HCT116 (cell line): Measurements from ENCODE around the gene CASQ1. TPM values are rescaled to one million over a fixed set of nuclear protein-coding genes. Genes with fewer than 3 reads are reported as not detected.

Source experiments
- ATAC-seq: fragments of 200-7000 bp; cut with Tn5 transposase; 2 replicates; pipeline ENCODE4 v1.9.1; 2020; ENCODE audit warnings: mild to moderate bottlenecking, moderate library complexity
- BruUV-seq: library from RNA; stranded (reverse); fragments of 400-500 nt; replicated peaks from 2 replicates; lab custom pipeline; 2021; lab: Mats Ljungman, UMichigan
- CTCF ChIA-PET: fragments of 300-600 bp; sonication (Branson Sonifier 250); formaldehyde crosslinking; loops from one replicate; lab custom pipeline; 2021; ENCODE audit warnings: antibody characterized with exemption; lab: Charles Lee
- POLR2A ChIA-PET: fragments of 300-600, 350-600 bp; sonication (Branson Sonifier 250); formaldehyde crosslinking; loops from one replicate; lab custom pipeline; 2021; ENCODE audit warnings: antibody characterized with exemption; lab: Charles Lee
- RAD21 ChIA-PET, 2 experiments: fragments of 300-600 bp; sonication (Branson Sonifier 250); formaldehyde crosslinking; loops; one replicate each; lab custom pipeline; 2023; ENCODE audit warnings: low total read pairs in 2 of 2; ENCODE audit not compliant: uncharacterized antibody in 2 of 2, unreplicated experiment in 2 of 2, low non-redundant PET in 1 of 2; lab: Charles Lee
- DNase-seq: peaks from one replicate; pipeline ENCODE4 v3.0.0-alpha.2; 2010; ENCODE audit warnings: low read depth, low spot score
- H2AFZ ChIP-seq: fragments of 200-600 bp; shearing (Covaris generic), sonication (generic); 2 replicates; pipeline ENCODE4 v1.6.1; 2017; ENCODE audit warnings: low read depth, mixed run types, mixed read lengths, antibody characterized with exemption, low read length; ENCODE audit not compliant: poor library complexity, severe bottlenecking
- H3K27ac ChIP-seq: 2 replicates; pipeline ENCODE4 v1.5.1; 2012; ENCODE audit warnings: low read depth, low read length
- H3K27me3 ChIP-seq: fragments of 200-600 bp; sonication (generic); 2 replicates; pipeline ENCODE4 v1.6.1; 2016; ENCODE audit warnings: mixed run types, low read length, mixed read lengths; ENCODE audit not compliant: insufficient read depth
- H3K36me3 ChIP-seq, 2 experiments: fragments of 200-500 bp in 1 of 2; fragments of 200-600 bp in 1 of 2; sonication (Bioruptor generic) in 1 of 2; sonication (generic) in 1 of 2; 2 replicates each; pipeline versions ENCODE4 v1.5.1 to v1.6.1; 2014 to 2016; ENCODE audit warnings: low read length in 2 of 2, inconsistent platforms in 1 of 2, mixed read lengths in 1 of 2, mixed run types in 1 of 2; ENCODE audit not compliant: insufficient read depth in 2 of 2, control insufficient read depth in 1 of 2
- H3K4me1 ChIP-seq, 2 experiments: fragments of 200-600 bp in 1 of 2; sonication (generic) in 1 of 2; 2 replicates each; pipeline versions ENCODE4 v1.5.1 to v1.6.1; 2012 to 2017; ENCODE audit warnings: low read length in 2 of 2, inconsistent platforms in 1 of 2, mild to moderate bottlenecking in 1 of 2, mixed read lengths in 1 of 2, mixed run types in 1 of 2, moderate library complexity in 1 of 2; ENCODE audit not compliant: insufficient read depth in 2 of 2, control insufficient read depth in 1 of 2
- H3K4me2 ChIP-seq: fragments of 200-600 bp; sonication (generic); 2 replicates; pipeline ENCODE4 v1.6.1; 2017; ENCODE audit warnings: mixed run types, low read length, mixed read lengths
- H3K4me3 ChIP-seq, 2 experiments: fragments of 200-600 bp in 1 of 2; sonication (generic) in 1 of 2; replicated peaks in 1 of 2; 2 replicates each; pipeline ENCODE4 v1.5.1; 2011 to 2016; ENCODE audit warnings: low read length in 2 of 2, control low read depth in 1 of 2, low read depth in 1 of 2, mild to moderate bottlenecking in 1 of 2, mixed read lengths in 1 of 2, mixed run types in 1 of 2
- H3K79me2 ChIP-seq: fragments of 200-600 bp; sonication (generic); 2 replicates; pipeline ENCODE4 v1.6.1; 2017; ENCODE audit warnings: mild to moderate bottlenecking, mixed run types, low read length, moderate library complexity, mixed read lengths; ENCODE audit not compliant: insufficient read depth
- H3K9ac ChIP-seq: fragments of 200-600 bp; sonication (generic); 2 replicates; pipeline ENCODE4 v1.6.1; 2016; ENCODE audit warnings: low read length, mixed read lengths
- H3K9me2 ChIP-seq: fragments of 200-600 bp; sonication (generic), shearing (Covaris generic); 2 replicates; pipeline ENCODE4 v1.6.1; 2017; ENCODE audit warnings: mixed run types, mild to moderate bottlenecking, moderate library complexity; ENCODE audit not compliant: insufficient read depth
- H3K9me3 ChIP-seq, 2 experiments: fragments of 200-500 bp in 1 of 2; fragments of 200-600 bp in 1 of 2; sonication (Bioruptor generic) in 1 of 2; sonication (generic) in 1 of 2; 2 replicates each; pipeline ENCODE4 v1.6.1; 2014 to 2017; ENCODE audit warnings: low read length in 2 of 2, mixed read lengths in 2 of 2, inconsistent platforms in 1 of 2, low read depth in 1 of 2, mild to moderate bottlenecking in 1 of 2, mixed run types in 1 of 2, moderate library complexity in 1 of 2; ENCODE audit not compliant: control insufficient read depth in 1 of 2, insufficient read depth in 1 of 2
- H4K20me1 ChIP-seq: fragments of 200-600 bp; sonication (generic), shearing (Covaris generic); 2 replicates; pipeline ENCODE4 v1.6.1; 2017; ENCODE audit warnings: mixed run types, mild to moderate bottlenecking, moderate library complexity; ENCODE audit not compliant: insufficient read depth
- CBX3 ChIP-seq: IDR thresholded peaks from 2 replicates; pipeline ENCODE4 v1.6.1; 2012; ENCODE audit warnings: low read depth
- CEBPB ChIP-seq: IDR thresholded peaks from 2 replicates; pipeline ENCODE4 v1.6.1; 2012; ENCODE audit warnings: low read depth
- EZH2 ChIP-seq: fragments of 200-600 bp; sonication (generic); IDR thresholded peaks from 2 replicates; pipeline ENCODE4 v1.6.1; 2017; ENCODE audit warnings: antibody characterized with exemption, mixed run types
- EZH2phosphoT487 ChIP-seq: fragments of 200-600 bp; IDR thresholded peaks from 2 replicates; pipeline ENCODE4 v1.6.1; 2018; ENCODE audit warnings: antibody characterized with exemption, borderline replicate concordance
- FOSL1 ChIP-seq: IDR thresholded peaks from 2 replicates; pipeline ENCODE4 v1.6.1; 2012; ENCODE audit warnings: low read depth
- POLR2A ChIP-seq: IDR thresholded peaks from 2 replicates; pipeline ENCODE4 v1.7.0; 2011; ENCODE audit warnings: borderline replicate concordance; ENCODE audit not compliant: insufficient read depth, insufficient read length; ENCODE audit errors: extremely low read depth
- RAD21 ChIP-seq: IDR thresholded peaks from 2 replicates; pipeline ENCODE4 v1.6.1; 2012; ENCODE audit warnings: low read depth, mild to moderate bottlenecking
- SIN3A ChIP-seq: IDR thresholded peaks from 2 replicates; pipeline ENCODE4 v1.6.1; 2012; ENCODE audit warnings: low read depth
- TCF7L2 ChIP-seq: IDR thresholded peaks from 2 replicates; pipeline ENCODE4 v1.7.0; 2011; ENCODE audit warnings: borderline replicate concordance, inconsistent platforms; ENCODE audit not compliant: insufficient read depth, insufficient read length; ENCODE audit errors: extremely low read depth
- YY1 ChIP-seq: IDR thresholded peaks from 2 replicates; pipeline ENCODE4 v1.6.1; 2011; ENCODE audit warnings: low read length, low read depth, moderate library complexity, mild to moderate bottlenecking; ENCODE audit not compliant: insufficient replicate concordance; ENCODE audit errors: extremely low read depth
- ZNF274 ChIP-seq: fragments of 200-500 bp; sonication (Bioruptor generic); IDR thresholded peaks from 2 replicates; pipeline ENCODE4 v1.6.1; 2014; ENCODE audit warnings: mild to moderate bottlenecking, low read depth, low read length, inconsistent platforms
- intact Hi-C: fragments of 100-400 bp; cut with micrococcal nuclease; formaldehyde crosslinking; loops from 2 replicates; pipeline ENCODE4 v1.10.0; 2022
- total RNA-seq: library from RNA; stranded (reverse); gene quantifications from one replicate; pipeline ENCODE4 v1.2.1, GENCODE V29; 2021; ENCODE audit not compliant: unreplicated experiment
- TF ChIP-seq, protein P1 (sequence below): IDR thresholded peaks from 2 replicates; pipeline ENCODE4 v1.6.1; 2011; ENCODE audit warnings: mild to moderate bottlenecking, low read length, moderate library complexity; ENCODE audit not compliant: insufficient replicate concordance; ENCODE audit errors: extremely low read depth
- TF ChIP-seq, protein P2 (sequence below): IDR thresholded peaks from 2 replicates; pipeline ENCODE4 v1.6.1; 2012; ENCODE audit warnings: low read depth
- TF ChIP-seq, protein P3 (sequence below): IDR thresholded peaks from 2 replicates; pipeline ENCODE4 v1.6.1; 2012
- TF ChIP-seq, protein P4 (sequence below), 3 experiments: fragments of 200-600 bp in 1 of 3; sonication (generic) in 1 of 3; IDR thresholded peaks in 2 of 3; conservative IDR thresholded peaks in 1 of 3; 2 replicates each; pipeline ENCODE4 v1.5.1; 2012 to 2017; ENCODE audit warnings: low read depth in 2 of 3, low read length in 2 of 3, antibody characterized with exemption in 1 of 3, borderline replicate concordance in 1 of 3, control low read depth in 1 of 3, mild to moderate bottlenecking in 1 of 3, mixed read lengths in 1 of 3, mixed run types in 1 of 3, moderate library complexity in 1 of 3; ENCODE audit not compliant: insufficient read depth in 1 of 3

The CASQ1 gene
- total RNA-seq, 1 experiment from 2014 or later: not detected

DNA sequence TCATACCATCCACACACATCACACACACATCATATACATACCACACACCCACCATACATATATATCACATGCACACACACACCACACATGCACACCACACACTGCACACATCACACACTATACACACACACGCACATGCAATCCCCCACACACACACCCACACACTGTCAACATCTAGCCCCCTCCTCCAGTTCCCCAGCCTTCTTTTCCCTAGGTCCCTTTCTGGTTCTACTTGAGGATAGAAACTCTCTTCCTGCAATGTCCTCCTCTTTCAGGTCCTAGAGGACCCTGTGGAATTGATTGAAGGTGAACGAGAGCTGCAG lies 4.3 kb downstream of the CASQ1 start:
- CTCF ChIA-PET: no interaction called here
- RAD21 ChIA-PET: no interaction called here

More for the DNA sequence above, 4.3 kb downstream of the CASQ1 start:
- no peak overlapping the region for H3K4me3 ChIP-seq
- ATAC-seq: no peak
- no peaks in the 10 kb centered on the region for H4K20me1 ChIP-seq
- H3K9me3 ChIP-seq: no peaks in the 10 kb centered on the region
- H3K4me1 ChIP-seq: peaks cover 3 to 4% of the 10 kb centered on the region in 2 experiments; a peak in 2 of 4 replicates
- H3K27ac ChIP-seq: no peak overlapping the region
- POLR2A ChIA-PET: no interaction called here
- H2AFZ ChIP-seq: no peak overlapping the region
- no peaks in the 10 kb centered on the region for H3K9me2 ChIP-seq
- TF ChIP-seq TCF7L2 (no peak), CEBPB (no peak), RAD21 (no peak), YY1 (no peak), SIN3A (no peak), CBX3 (no peak), EZH2 (no peak), FOSL1 (no peak), POLR2A (no peak), ZNF274 (no peak), EZH2phosphoT487 (no peak)
- TF ChIP-seq, protein P1, sequence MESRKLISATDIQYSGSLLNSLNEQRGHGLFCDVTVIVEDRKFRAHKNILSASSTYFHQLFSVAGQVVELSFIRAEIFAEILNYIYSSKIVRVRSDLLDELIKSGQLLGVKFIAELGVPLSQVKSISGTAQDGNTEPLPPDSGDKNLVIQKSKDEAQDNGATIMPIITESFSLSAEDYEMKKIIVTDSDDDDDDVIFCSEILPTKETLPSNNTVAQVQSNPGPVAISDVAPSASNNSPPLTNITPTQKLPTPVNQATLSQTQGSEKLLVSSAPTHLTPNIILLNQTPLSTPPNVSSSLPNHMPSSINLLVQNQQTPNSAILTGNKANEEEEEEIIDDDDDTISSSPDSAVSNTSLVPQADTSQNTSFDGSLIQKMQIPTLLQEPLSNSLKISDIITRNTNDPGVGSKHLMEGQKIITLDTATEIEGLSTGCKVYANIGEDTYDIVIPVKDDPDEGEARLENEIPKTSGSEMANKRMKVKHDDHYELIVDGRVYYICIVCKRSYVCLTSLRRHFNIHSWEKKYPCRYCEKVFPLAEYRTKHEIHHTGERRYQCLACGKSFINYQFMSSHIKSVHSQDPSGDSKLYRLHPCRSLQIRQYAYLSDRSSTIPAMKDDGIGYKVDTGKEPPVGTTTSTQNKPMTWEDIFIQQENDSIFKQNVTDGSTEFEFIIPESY: no peak
- TF ChIP-seq, protein P2, sequence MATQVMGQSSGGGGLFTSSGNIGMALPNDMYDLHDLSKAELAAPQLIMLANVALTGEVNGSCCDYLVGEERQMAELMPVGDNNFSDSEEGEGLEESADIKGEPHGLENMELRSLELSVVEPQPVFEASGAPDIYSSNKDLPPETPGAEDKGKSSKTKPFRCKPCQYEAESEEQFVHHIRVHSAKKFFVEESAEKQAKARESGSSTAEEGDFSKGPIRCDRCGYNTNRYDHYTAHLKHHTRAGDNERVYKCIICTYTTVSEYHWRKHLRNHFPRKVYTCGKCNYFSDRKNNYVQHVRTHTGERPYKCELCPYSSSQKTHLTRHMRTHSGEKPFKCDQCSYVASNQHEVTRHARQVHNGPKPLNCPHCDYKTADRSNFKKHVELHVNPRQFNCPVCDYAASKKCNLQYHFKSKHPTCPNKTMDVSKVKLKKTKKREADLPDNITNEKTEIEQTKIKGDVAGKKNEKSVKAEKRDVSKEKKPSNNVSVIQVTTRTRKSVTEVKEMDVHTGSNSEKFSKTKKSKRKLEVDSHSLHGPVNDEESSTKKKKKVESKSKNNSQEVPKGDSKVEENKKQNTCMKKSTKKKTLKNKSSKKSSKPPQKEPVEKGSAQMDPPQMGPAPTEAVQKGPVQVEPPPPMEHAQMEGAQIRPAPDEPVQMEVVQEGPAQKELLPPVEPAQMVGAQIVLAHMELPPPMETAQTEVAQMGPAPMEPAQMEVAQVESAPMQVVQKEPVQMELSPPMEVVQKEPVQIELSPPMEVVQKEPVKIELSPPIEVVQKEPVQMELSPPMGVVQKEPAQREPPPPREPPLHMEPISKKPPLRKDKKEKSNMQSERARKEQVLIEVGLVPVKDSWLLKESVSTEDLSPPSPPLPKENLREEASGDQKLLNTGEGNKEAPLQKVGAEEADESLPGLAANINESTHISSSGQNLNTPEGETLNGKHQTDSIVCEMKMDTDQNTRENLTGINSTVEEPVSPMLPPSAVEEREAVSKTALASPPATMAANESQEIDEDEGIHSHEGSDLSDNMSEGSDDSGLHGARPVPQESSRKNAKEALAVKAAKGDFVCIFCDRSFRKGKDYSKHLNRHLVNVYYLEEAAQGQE: no peak
- TF ChIP-seq, protein P3, sequence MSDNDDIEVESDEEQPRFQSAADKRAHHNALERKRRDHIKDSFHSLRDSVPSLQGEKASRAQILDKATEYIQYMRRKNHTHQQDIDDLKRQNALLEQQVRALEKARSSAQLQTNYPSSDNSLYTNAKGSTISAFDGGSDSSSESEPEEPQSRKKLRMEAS: no peak
- TF ChIP-seq, protein P4, sequence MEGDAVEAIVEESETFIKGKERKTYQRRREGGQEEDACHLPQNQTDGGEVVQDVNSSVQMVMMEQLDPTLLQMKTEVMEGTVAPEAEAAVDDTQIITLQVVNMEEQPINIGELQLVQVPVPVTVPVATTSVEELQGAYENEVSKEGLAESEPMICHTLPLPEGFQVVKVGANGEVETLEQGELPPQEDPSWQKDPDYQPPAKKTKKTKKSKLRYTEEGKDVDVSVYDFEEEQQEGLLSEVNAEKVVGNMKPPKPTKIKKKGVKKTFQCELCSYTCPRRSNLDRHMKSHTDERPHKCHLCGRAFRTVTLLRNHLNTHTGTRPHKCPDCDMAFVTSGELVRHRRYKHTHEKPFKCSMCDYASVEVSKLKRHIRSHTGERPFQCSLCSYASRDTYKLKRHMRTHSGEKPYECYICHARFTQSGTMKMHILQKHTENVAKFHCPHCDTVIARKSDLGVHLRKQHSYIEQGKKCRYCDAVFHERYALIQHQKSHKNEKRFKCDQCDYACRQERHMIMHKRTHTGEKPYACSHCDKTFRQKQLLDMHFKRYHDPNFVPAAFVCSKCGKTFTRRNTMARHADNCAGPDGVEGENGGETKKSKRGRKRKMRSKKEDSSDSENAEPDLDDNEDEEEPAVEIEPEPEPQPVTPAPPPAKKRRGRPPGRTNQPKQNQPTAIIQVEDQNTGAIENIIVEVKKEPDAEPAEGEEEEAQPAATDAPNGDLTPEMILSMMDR (IDR thresholded peaks at IDR 0.05 in 2 of 3, conservative IDR thresholded peaks at IDR 0.05 in 1 of 3; ENCODE audit: borderline replicate concordance in 1 of 3, insufficient read depth in 1 of 3, low read depth in 2 of 3, low read length in 2 of 3): no peak
- TF ChIP-seq, all 23 proteins: peak for 0
- Histone ChIP-seq H3K9ac (no peak overlapping the region), H3K79me2 (no peaks in the 10 kb centered on the region), H3K27me3 (no peaks in the 10 kb centered on the region), H3K36me3 (no peaks in the 10 kb centered on the region), H3K4me2 (no peak overlapping the region)
- no peak for DNase-seq
- intact Hi-C loops: loop anchor here (5.0 kb wide), 1 partner anchor 183 kb away; no protein-coding TSS in a partner anchor
- no TSS peak for BruUV-seq
